Activated T-helper 17 cell treated with anti-CD3 and anti-CD28 coated beads, Interleukin-2, amount 50 U/mL, for 72 hours (primary cell): ENCODE results near the gene USP6. TPM values are rescaled to one million over a fixed set of nuclear protein-coding genes. Genes with fewer than 3 reads are reported as not detected.
"Not testable (repeated sequence)": the region's sequence is repeated elsewhere in the genome, so short reads cannot be mapped to it uniquely, and the experiment has no call there.

Experiments used
- ATAC-seq: fragments of 150-1000 bp; cut with Tn5 transposase; replicated peaks from 2 replicates; pipeline ENCODE4 v1.10.0; 2021; ENCODE audit warnings: mild to moderate bottlenecking, moderate library complexity
- H3K27ac Mint-ChIP-seq: one replicate; pipeline ENCODE4 v1.8.0; 2022; ENCODE audit warnings: mixed read lengths
- H3K27me3 Mint-ChIP-seq: one replicate; pipeline ENCODE4 v1.8.0; 2022; ENCODE audit warnings: mixed read lengths
- H3K36me3 Mint-ChIP-seq: one replicate; pipeline ENCODE4 v1.8.0; 2022; ENCODE audit warnings: low read depth, mild to moderate bottlenecking, mixed read lengths
- H3K4me1 Mint-ChIP-seq: one replicate; pipeline ENCODE4 v1.8.0; 2022; ENCODE audit warnings: mixed read lengths
- H3K4me3 Mint-ChIP-seq: one replicate; pipeline ENCODE4 v1.8.0; 2022; ENCODE audit warnings: mild to moderate bottlenecking, mixed read lengths
- H3K9me3 Mint-ChIP-seq: one replicate; pipeline ENCODE4 v1.8.0; 2022; ENCODE audit warnings: mixed read lengths
- total RNA-seq, 2 donors: library from RNA; stranded (reverse); gene quantifications; one replicate each; pipeline ENCODE4 v1.2.3, GENCODE V29; 2022

The USP6 gene
- total RNA-seq, 2 donors from 2014 or later: 0.06 to 0.08 TPM

DNA sequence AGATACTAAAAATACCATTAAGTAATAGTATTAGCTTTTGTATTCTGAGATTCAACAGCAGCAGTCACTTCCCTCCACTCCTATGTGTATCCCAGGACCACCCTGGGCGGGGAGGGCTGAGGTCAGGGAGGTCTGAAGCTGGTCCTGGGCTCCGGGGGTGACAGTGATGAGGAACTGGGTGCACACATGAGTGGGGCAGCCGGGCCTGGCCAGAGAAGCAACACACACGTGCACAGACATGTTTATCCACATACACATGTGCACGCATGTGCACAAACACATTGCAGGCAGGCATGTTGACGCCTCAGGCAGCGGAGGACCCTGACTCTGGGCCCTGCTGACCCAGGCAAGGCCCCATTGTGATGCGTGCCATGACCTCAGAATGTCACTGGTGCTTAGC is 12.6 kb downstream of the USP6 start:
- not testable (repeated sequence) for H3K4me3 Mint-ChIP-seq, H3K4me1 Mint-ChIP-seq, H3K27ac Mint-ChIP-seq, H3K9me3 Mint-ChIP-seq, H3K36me3 Mint-ChIP-seq, ATAC-seq
- H3K27me3 Mint-ChIP-seq: peaks cover 22% of the 10 kb centered on the region

DNA sequence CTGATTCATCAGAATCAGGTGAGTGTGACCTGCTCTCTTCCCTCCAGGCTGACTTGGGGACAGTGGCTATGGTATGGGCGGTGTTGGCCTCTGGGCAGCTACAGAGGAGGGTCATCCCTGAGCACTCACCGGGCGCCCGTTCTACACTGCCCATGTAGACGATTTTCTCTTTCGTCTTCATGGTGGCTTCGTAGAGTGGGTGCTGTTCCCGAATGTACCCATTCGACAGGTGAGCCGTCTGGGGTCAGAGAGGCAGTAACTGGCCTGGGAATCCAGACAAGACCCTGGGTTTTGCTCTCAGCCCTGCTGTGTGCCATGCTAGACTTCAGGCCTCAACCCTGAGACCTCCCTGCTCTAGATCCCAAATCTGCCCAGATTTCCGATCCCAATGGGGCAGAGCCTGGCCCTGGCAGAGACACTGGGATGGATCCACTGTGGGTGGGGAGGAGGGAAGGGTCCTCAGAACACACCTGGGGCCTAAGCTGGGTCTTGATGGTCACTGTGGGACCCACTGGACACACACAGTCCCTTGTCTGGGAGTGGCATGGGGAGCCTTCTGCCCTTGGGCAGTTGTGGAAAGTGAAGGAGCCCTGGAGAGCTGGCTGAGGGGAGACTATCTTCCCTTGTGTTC is 13.2 kb downstream of the USP6 start:
- Mint-ChIP-seq H3K36me3 (no peaks in the 10 kb centered on the region), H3K4me3 (no peak overlapping the region), H3K27me3 (peaks cover 17% of the 10 kb centered on the region), H3K27ac (no peak overlapping the region), H3K9me3 (no peaks in the 10 kb centered on the region), H3K4me1 (no peaks in the 10 kb centered on the region)
- ATAC-seq: no peak

DNA sequence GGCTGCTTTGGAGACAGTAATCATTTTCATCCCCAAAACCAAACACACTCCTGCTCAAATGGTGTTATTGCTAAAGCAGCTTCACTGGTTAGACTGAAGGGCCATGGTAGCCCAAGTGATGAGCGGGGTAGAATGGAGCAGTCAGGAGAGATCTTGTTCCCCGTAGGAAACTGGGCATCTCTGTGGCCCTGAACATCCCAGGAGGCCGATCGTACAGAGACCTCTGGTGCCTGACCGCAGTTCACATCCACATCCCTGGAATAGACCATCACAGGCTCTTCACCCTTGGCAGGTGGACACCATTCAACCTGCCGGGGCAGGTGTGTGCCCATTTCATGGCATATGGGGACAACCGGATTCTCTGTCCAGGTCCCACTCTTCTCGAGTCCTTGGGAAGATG is 13.9 kb downstream of the USP6 start:
- not testable (repeated sequence) for H3K4me1 Mint-ChIP-seq, H3K36me3 Mint-ChIP-seq, ATAC-seq, H3K9me3 Mint-ChIP-seq, H3K4me3 Mint-ChIP-seq, H3K27ac Mint-ChIP-seq
- H3K27me3 Mint-ChIP-seq: peaks cover 12% of the 10 kb centered on the region

DNA sequence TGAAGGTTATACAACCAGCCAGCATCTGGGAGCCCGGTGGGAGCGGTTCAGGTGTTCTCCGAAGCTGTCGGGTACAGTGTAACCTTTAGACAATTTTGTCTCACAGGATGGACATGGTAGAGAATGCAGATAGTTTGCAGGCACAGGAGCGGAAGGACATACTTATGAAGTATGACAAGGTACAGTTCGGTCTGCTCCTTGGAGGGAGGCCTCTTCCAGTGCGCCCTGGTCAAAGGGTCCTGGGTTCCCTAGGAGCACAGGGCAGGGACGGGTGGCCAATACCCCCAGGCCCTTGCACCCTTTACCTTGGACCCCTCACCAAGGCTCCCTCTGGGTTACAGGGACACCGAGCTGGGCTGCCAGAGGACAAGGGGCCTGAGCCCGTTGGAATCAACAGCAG is 14.4 kb downstream of the USP6 start:
- peaks cover 12% of the 10 kb centered on the region for H3K27me3 Mint-ChIP-seq
- not testable (repeated sequence) for H3K9me3 Mint-ChIP-seq, H3K27ac Mint-ChIP-seq, H3K36me3 Mint-ChIP-seq, ATAC-seq, H3K4me3 Mint-ChIP-seq, H3K4me1 Mint-ChIP-seq

DNA sequence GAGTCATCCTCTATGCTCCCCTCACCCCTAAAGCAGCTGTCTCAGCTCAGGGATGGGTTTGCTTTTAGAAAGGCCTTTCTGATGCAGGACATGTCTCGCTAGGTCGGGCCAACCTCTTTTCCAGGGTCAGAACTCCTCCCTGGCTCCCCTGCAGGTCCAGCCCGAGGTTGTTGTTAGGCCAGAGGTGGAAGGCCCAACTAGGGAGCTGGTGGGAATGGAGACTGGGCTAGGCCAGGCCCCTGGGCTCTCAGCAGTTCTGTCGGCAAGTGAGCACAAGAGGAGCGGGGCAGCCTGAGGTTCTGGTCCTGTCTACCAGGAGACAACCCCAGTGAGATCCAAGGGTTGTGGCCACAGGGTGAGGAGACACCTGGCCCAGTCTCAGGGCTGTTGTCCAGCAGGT is 14.9 kb downstream of the USP6 start:
- H3K4me1 Mint-ChIP-seq, ATAC-seq, H3K27ac Mint-ChIP-seq, H3K9me3 Mint-ChIP-seq, H3K4me3 Mint-ChIP-seq, H3K36me3 Mint-ChIP-seq: not testable (repeated sequence)
- peaks cover 12% of the 10 kb centered on the region for H3K27me3 Mint-ChIP-seq

DNA sequence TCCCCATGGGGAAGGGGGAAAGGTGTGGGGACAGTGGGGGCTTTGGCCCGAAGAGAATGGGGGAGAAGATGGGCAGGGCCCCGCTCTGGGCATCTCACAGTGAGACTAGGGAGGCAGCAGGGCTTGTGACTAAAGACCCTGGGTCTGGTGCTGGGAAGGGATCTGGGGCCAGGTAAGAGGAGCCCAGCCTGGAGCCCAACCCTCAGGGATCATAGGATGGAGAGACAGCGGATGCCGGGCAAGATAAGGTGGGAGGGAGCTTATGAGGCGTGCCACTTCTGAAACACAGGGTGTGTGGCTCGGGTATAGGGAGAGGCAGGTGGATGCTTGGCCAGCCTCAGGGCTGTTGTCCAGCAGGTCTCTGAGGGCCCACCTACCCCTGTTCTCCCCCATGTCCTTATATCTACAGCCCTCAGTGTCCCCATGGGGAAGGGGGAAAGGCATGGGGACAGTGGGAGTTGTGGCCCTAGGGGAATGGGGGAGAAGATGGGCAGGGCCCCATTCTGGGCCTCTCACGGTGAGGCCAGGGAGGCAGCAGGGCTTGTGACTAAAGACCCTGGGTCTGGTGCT is 15.4 kb downstream of the USP6 start:
- Mint-ChIP-seq H3K36me3 (no peaks in the 10 kb centered on the region), H3K27me3 (peaks cover 10% of the 10 kb centered on the region), H3K4me3 (no peak overlapping the region), H3K4me1 (no peaks in the 10 kb centered on the region), H3K27ac (peak overlapping the region; percentile 7), H3K9me3 (no peaks in the 10 kb centered on the region)
- no peak for ATAC-seq

DNA sequence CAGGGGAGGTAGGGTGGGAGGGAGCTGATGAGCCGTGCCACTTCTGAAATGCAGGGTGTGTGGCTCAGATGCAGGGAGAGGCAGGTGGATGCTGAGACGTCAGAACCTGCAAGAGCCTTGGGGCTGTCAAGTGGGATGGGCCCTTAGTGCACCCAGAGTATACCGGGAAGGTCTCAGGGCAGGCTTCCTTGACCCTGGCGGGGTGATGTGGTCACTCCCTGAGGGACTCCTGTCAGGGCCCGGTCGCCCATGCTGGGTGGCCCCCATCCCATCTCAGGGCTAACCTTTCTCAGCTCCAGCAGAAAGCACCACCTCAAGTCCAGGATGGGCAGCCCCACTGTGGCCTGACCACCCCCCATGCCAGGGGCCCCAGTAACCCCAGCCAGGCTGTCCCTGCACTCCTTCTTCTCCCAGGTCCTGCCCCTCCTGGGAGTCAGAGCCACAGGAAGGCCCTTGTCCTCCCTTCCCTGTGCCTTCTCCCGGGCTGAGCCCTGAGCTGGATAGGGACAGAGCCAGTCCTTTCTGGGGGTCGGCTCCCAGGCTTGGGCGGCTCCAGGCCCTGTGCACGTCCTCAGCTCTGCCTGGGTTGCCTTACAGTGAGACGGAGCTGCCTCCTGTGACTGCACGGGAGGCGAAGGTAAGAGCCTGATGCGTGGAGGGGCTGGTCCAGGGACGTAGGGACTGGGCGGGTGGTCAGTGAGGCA is 16.1 kb downstream of the USP6 start:
- H3K36me3 Mint-ChIP-seq, H3K27ac Mint-ChIP-seq, H3K9me3 Mint-ChIP-seq, H3K4me3 Mint-ChIP-seq, H3K4me1 Mint-ChIP-seq, H3K27me3 Mint-ChIP-seq, ATAC-seq: not testable (repeated sequence)

DNA sequence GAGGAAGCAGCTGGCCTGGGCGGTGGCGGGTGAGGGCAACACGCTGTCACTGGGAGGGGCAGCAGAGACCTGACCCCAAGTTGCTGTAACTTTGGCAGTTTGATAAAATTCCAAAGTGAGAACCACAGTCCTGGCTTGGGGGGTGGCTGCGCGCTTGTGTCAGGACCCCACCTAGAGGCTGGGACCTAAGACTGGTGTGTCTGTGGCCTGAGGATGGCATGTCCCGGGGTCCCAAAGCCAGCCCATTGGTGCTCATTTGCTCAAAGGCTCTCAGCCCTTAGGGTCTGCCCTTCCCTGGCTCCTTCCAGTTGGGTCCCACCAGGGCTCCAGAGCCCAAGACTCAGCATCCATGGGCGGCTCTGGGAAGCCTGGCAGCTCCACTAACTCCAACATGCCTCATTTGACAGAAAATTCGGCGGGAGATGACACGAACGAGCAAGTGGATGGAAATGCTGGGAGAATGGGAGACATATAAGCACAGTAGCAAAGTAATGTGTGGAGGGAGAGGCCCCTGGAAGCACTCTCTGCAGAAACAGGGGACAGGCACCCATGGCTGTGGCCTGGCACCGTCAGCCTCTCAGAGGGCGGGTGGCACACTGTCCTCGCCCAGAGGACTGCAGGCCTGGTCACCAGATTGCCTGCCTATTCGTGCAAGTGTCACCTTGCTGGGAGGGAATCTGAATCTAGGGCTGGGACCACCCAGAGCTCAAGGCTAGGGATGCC is 16.8 kb downstream of the USP6 start:
- H3K4me1 Mint-ChIP-seq, H3K4me3 Mint-ChIP-seq, H3K9me3 Mint-ChIP-seq, H3K27ac Mint-ChIP-seq, ATAC-seq, H3K36me3 Mint-ChIP-seq, H3K27me3 Mint-ChIP-seq: not testable (repeated sequence)

DNA sequence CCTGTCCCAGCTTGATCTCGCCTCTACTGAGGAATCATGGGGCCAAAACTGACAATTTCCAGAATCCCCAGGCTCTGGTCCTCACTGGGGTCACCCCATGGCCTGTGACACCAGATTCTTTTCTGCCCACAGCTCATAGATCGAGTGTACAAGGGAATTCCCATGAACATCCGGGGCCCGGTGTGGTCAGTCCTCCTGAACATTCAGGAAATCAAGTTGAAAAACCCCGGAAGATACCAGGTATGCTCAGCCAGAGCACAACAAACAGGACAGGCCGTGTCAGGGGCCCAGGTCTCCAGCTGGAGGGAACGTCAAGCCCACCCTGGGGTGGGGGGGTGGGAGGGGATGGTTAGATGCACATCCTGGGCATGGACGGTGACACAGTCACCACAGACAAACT is 17.5 kb downstream of the USP6 start:
- Mint-ChIP-seq H3K27me3 (no peaks in the 10 kb centered on the region), H3K27ac (no peak overlapping the region), H3K36me3 (no peaks in the 10 kb centered on the region), H3K4me3 (no peak overlapping the region), H3K9me3 (no peaks in the 10 kb centered on the region), H3K4me1 (no peaks in the 10 kb centered on the region)
- no peak for ATAC-seq

DNA sequence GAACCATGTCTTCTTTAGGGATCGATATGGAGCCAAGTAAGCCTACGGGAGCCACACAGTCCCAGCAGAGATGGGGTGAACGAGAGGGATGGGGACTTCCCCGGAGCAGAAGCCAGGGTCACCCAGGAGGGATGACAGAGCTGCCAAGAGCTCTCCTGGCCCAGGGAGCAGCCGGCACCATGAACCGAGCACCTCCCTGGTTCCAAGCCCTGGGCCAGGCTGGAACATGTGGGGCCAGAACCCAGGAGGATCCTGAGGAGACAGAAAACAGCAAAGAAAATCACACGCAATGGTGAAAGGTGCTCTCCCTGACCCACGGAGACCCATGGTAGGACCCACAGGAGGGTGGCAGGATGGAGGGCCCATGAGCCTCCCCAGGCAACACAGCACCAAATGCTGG is 18.1 kb downstream of the USP6 start:
- H3K4me3 Mint-ChIP-seq, H3K27ac Mint-ChIP-seq, H3K4me1 Mint-ChIP-seq, H3K27me3 Mint-ChIP-seq, H3K36me3 Mint-ChIP-seq, ATAC-seq, H3K9me3 Mint-ChIP-seq: not testable (repeated sequence)

DNA sequence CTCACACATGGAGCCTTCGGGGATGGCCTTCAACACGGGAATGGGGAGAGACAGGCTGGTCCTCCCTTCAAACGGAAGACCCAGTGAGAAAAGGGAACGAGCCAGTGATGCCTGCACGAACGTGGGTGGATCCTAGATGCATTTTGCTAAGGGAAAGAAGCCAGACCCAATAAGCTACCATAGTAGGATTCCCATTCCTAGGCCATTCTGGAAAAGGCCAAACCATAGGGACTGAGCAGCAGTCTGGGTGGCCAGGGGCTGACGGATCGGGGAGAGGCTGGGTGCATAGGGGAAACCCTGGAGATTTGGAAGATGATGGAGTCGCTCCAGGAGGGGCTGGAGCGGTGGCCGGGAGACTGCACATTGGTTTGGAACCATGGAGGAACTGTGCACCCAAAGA is 18.7 kb downstream of the USP6 start:
- not testable (repeated sequence) for H3K27me3 Mint-ChIP-seq, H3K4me1 Mint-ChIP-seq

DNA sequence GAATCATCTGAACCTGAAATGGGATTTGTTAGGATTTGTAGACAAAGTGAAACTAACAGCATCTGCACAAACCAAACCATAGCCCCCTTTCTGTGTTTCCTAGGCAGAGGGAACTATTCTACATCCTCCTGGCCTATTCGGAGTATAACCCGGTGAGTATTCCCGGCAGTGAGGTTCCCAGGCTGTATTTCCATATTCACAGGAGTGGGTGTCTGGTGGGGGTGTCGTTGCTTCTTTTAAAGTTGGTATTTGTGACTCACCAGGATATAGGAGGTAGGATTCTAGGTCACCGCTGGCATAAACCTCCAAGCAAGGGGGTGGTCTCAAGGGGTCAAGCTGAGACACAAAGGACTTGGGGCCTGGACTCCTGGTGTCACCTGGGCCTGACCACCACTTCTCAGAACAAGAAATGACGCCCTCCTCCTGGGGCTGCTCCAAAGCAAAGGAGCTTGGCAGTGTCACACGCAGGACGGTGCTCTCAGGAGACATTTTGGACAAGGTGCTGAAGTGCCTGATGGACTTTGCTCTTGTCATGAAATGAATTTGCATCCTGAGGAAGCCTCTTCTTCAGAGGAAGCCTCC is 19.4 kb downstream of the USP6 start:
- not testable (repeated sequence) for H3K9me3 Mint-ChIP-seq, H3K4me1 Mint-ChIP-seq, H3K36me3 Mint-ChIP-seq, H3K27me3 Mint-ChIP-seq, ATAC-seq, H3K4me3 Mint-ChIP-seq, H3K27ac Mint-ChIP-seq

More for the DNA sequence above, 18.7 kb downstream of the USP6 start:
- not testable (repeated sequence) for H3K36me3 Mint-ChIP-seq, H3K9me3 Mint-ChIP-seq, H3K27ac Mint-ChIP-seq, H3K4me3 Mint-ChIP-seq, ATAC-seq

DNA sequence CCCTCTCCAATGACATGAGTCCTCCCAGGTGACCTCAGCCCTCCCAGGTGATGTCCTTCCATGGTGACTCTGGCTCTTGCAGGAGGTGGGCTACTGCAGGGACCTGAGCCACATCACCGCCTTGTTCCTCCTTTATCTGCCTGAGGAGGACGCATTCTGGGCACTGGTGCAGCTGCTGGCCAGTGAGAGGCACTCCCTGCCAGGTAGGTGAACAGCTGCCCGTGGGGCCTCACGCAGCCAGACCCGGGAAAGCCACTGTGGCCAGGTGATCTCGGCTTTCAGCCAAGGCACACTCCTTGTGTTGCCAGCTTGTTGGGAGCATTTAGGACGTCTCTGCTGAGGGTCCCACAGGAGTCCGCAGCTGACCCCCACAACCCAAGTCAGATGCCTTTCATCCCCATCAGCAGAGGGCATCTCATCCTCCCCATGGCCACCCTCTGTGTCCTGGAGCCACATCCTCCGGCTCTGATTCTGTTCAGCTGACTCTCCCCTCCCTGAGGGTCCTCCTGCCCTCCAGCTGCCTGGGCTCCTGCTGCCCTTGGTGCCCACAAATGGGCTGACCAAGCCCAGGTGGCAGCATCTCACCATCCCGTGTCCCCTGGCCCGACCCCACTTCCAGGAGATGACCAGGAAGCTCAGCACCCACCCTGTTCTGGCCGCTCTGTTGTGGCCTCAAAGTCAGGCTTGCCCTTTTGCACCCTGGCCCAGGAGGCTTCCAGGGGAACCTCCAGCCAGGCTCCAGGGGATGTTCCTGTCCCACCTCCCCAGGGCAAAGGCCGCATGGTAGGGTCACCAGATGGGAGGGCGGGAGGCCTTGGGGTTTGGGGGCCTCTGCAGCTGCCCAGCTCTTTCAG is 20.1 kb downstream of the USP6 start:
- Mint-ChIP-seq H3K27me3 (no peaks in the 10 kb centered on the region), H3K36me3 (no peaks in the 10 kb centered on the region), H3K4me3 (no peak overlapping the region), H3K27ac (no peak overlapping the region), H3K9me3 (no peaks in the 10 kb centered on the region), H3K4me1 (no peaks in the 10 kb centered on the region)
- no peak for ATAC-seq
